PC-3 (cell line): ENCODE results near the gene GLB1L3. TPM values are rescaled to one million over a fixed set of nuclear protein-coding genes. Genes with fewer than 3 reads are reported as not detected.

ENCODE experiments used
- ATAC-seq: fragments of 200-7000 bp; cut with Tn5 transposase; 2 replicates; pipeline ENCODE4 v1.9.1; 2020; ENCODE audit warnings: mild to moderate bottlenecking, moderate library complexity
- BruUV-seq: library from RNA; stranded (reverse); fragments of 400-500 nt; replicated peaks from 2 replicates; lab custom pipeline; 2021; lab: Mats Ljungman, UMichigan
- CTCF ChIA-PET: fragments of 300-600 bp; sonication (Branson Sonifier 250); formaldehyde crosslinking; loops from one replicate; lab custom pipeline; 2022; ENCODE audit warnings: antibody characterized with exemption; lab: Charles Lee
- POLR2A ChIA-PET: fragments of 300-600 bp; sonication (Branson Sonifier 250); formaldehyde crosslinking; loops from one replicate; lab custom pipeline; 2022; ENCODE audit warnings: antibody characterized with exemption; ENCODE audit not compliant: unreplicated experiment; lab: Charles Lee
- DNase-seq: peaks from one replicate; pipeline ENCODE4 v3.0.0-alpha.2; 2015
- H2AFZ ChIP-seq: fragments of 300-600 bp; sonication (generic); 2 replicates; pipeline ENCODE4 v1.6.0; 2016; ENCODE audit warnings: antibody characterized with exemption, low read length
- H3F3A ChIP-seq: fragments of 300-600 bp; sonication (generic); one replicate; pipeline ENCODE4 v1.6.0; 2017; ENCODE audit warnings: antibody characterized with exemption, low read length, control low read depth, mild to moderate bottlenecking; ENCODE audit not compliant: unreplicated experiment
- H3K27ac ChIP-seq: fragments of 300-600 bp; sonication (generic); 2 replicates; pipeline ENCODE4 v1.5.1; 2016; ENCODE audit warnings: mild to moderate bottlenecking, low read length
- H3K27me3 ChIP-seq: fragments of 300-600 bp; sonication (generic); 2 replicates; pipeline ENCODE4 v1.6.1; 2016; ENCODE audit warnings: low read length, mixed read lengths
- H3K36me3 ChIP-seq: fragments of 300-600 bp; sonication (generic); 2 replicates; pipeline ENCODE4 v1.6.1; 2016; ENCODE audit warnings: low read depth, mixed run types, low read length, mixed read lengths
- H3K4me1 ChIP-seq: fragments of 300-600 bp; sonication (generic); 2 replicates; pipeline ENCODE4 v1.5.1; 2016; ENCODE audit warnings: low read length; ENCODE audit not compliant: insufficient read depth
- H3K4me2 ChIP-seq: fragments of 300-600 bp; sonication (generic); 2 replicates; pipeline ENCODE4 v1.6.0; 2016; ENCODE audit warnings: low read length
- H3K4me3 ChIP-seq: fragments of 300-600 bp; sonication (generic); 2 replicates; pipeline ENCODE4 v1.5.1; 2016; ENCODE audit warnings: mild to moderate bottlenecking, low read length, mixed read lengths
- H3K79me2 ChIP-seq: fragments of 300-600 bp; sonication (generic); 2 replicates; pipeline ENCODE4 v1.6.1; 2017; ENCODE audit warnings: low read length, mixed read lengths
- H3K9ac ChIP-seq: fragments of 300-600 bp; sonication (generic); 2 replicates; pipeline ENCODE4 v1.6.0; 2016; ENCODE audit warnings: mild to moderate bottlenecking, low read length
- H3K9me2 ChIP-seq: fragments of 300-600 bp; sonication (generic); replicated peaks from 2 replicates; pipeline ENCODE4 v1.6.1; 2016; ENCODE audit warnings: mixed run types, low read length, mixed read lengths
- H3K9me3 ChIP-seq: fragments of 300-600 bp; sonication (generic); 2 replicates; pipeline ENCODE4 v1.6.1; 2016; ENCODE audit warnings: low read length, mixed read lengths
- H4K20me1 ChIP-seq: fragments of 300-600 bp; sonication (generic); 2 replicates; pipeline ENCODE4 v1.6.1; 2016; ENCODE audit warnings: low read length, mixed read lengths
- EZH2 ChIP-seq: fragments of 300-600 bp; sonication (generic); IDR thresholded peaks from one replicate; pipeline ENCODE4 v1.6.1; 2017; ENCODE audit warnings: antibody characterized with exemption, mild to moderate bottlenecking, low read length; ENCODE audit not compliant: unreplicated experiment
- EZH2phosphoT487 ChIP-seq: fragments of 300-600 bp; sonication (generic); IDR thresholded peaks from 2 replicates; pipeline ENCODE4 v1.6.1; 2018; ENCODE audit warnings: mild to moderate bottlenecking, antibody characterized with exemption, low read length, borderline replicate concordance
- intact Hi-C: fragments of 100-400 bp; cut with micrococcal nuclease; formaldehyde crosslinking; loops from 2 replicates; pipeline ENCODE4 v1.9.0; 2023
- total RNA-seq: library from RNA; depleted of rRNA; stranded (reverse); fragments of >200 nt; gene quantifications from 2 replicates; pipeline ENCODE4 v1.2.3, GENCODE V29; 2014
- TF ChIP-seq, protein P1 (sequence below): fragments of 300-600 bp; sonication (generic); conservative IDR thresholded peaks from 2 replicates; pipeline ENCODE4 v1.5.1; 2017; ENCODE audit warnings: antibody characterized with exemption, low read depth, mild to moderate bottlenecking, low read length

GLB1L3 gene
- total RNA-seq, 1 experiment from 2014 or later, result not detected

DNA sequence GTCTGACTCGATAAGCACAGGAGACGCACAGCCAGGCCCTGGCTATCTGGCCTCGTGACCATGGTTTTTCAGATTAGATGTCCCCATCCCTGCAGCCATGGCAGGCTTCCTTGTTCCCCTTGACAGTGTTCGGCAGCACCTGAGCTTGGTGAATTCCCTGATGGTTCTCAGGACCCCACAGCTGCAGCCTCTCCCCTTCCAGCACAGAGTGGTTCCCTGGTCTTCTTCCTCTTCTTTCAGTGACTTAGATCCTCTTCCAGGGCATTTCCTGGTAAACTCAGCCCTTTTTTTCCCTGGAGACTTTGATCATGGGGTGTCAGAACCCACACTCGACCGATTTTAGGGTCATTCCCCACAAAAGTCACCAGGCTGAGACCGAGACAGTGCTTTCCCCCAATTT lies 14.5 kb downstream of the GLB1L3 start:
- Histone ChIP-seq H3K4me3 (no peak overlapping the region), H3F3A (no peaks in the 10 kb centered on the region), H3K79me2 (no peaks in the 10 kb centered on the region), H2AFZ (no peak overlapping the region), H3K27ac (no peak overlapping the region), H3K9me3 (no peaks in the 10 kb centered on the region), H3K9me2 (no peaks in the 10 kb centered on the region), H3K4me1 (no peaks in the 10 kb centered on the region), H3K27me3 (peaks cover 52% of the 10 kb centered on the region), H3K36me3 (no peaks in the 10 kb centered on the region), H4K20me1 (no peaks in the 10 kb centered on the region), H3K4me2 (no peak overlapping the region), H3K9ac (no peak overlapping the region)
- CTCF ChIA-PET, result no interaction called here
- ATAC-seq, result no peak
- BruUV-seq, result no TSS peak
- intact Hi-C loops, result no loop called here
- no peak for TF ChIP-seq EZH2
- TF ChIP-seq, protein P1, sequence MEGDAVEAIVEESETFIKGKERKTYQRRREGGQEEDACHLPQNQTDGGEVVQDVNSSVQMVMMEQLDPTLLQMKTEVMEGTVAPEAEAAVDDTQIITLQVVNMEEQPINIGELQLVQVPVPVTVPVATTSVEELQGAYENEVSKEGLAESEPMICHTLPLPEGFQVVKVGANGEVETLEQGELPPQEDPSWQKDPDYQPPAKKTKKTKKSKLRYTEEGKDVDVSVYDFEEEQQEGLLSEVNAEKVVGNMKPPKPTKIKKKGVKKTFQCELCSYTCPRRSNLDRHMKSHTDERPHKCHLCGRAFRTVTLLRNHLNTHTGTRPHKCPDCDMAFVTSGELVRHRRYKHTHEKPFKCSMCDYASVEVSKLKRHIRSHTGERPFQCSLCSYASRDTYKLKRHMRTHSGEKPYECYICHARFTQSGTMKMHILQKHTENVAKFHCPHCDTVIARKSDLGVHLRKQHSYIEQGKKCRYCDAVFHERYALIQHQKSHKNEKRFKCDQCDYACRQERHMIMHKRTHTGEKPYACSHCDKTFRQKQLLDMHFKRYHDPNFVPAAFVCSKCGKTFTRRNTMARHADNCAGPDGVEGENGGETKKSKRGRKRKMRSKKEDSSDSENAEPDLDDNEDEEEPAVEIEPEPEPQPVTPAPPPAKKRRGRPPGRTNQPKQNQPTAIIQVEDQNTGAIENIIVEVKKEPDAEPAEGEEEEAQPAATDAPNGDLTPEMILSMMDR, result no peak
- DNase-seq, result no peak
- POLR2A ChIA-PET, result no interaction called here

DNA sequence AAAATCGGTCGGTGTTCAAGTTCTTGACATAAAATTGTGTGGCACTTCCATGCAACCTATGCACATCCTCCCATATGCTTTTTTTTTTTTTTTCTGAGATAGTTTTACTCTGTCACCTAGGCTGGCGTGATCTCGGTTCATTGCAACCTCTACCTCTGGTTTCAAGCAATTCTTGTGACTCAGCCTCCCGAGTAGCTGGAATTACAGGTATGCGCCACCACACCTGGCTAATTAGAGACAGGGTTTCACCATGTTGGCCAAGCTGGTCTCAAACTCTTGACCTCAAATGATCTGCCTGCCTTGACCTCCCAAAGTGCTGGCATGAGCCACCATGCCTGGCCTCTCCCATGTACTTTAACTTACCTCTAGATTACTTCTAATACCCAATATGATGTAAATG lies 15.0 kb downstream of the GLB1L3 start:
- H4K20me1 ChIP-seq, result no peaks in the 10 kb centered on the region
- intact Hi-C loops, result no loop called here
- no peak overlapping the region for H3K4me3 ChIP-seq
- H3F3A ChIP-seq, result no peaks in the 10 kb centered on the region
- no peaks in the 10 kb centered on the region for H3K9me3 ChIP-seq
- no peak overlapping the region for H2AFZ ChIP-seq
- no peaks in the 10 kb centered on the region for H3K79me2 ChIP-seq
- no peaks in the 10 kb centered on the region for H3K4me1 ChIP-seq
- POLR2A ChIA-PET, result no interaction called here
- H3K27ac ChIP-seq, result no peak overlapping the region
- H3K27me3 ChIP-seq, result peaks cover 52% of the 10 kb centered on the region
- H3K9ac ChIP-seq, result no peak overlapping the region
- DNase-seq (no peak), ATAC-seq (no peak)
- no TSS peak for BruUV-seq
- no peak overlapping the region for H3K4me2 ChIP-seq
- CTCF ChIA-PET, result no interaction called here
- TF ChIP-seq EZH2 (no peak), EZH2phosphoT487 (no peak)
- TF ChIP-seq, protein P1, result no peak
- no peaks in the 10 kb centered on the region for H3K9me2 ChIP-seq
- no peaks in the 10 kb centered on the region for H3K36me3 ChIP-seq

DNA sequence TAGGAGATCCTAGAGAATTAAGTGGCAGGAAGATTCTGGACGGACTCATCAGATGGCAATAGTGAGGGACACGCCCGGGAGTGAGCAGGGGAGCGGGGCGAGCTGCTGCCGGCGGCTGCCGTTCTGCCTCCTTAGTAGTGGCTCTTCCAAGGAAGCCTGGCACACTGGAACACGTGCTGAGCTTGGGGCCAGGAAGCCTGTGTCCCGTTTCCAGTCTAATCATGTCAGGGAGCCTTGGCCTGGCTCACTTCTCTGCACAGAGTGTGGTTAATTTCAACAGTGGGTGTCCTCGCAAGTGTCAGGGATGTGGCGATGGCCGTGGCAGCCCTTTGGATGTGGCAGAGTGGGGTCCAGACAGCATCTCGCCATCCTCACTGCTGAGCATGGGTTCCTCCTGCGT lies 16.5 kb downstream of the GLB1L3 start:
- DNase-seq (no peak), ATAC-seq (no peak)
- H3K4me1 ChIP-seq, result no peaks in the 10 kb centered on the region
- TF ChIP-seq, protein P1, result no peak
- TF ChIP-seq EZH2, result no peak
- TF ChIP-seq EZH2phosphoT487, result no peak
- peaks cover 49% of the 10 kb centered on the region for H3K27me3 ChIP-seq
- no peaks in the 10 kb centered on the region for H4K20me1 ChIP-seq
- no peak overlapping the region for H3K9ac ChIP-seq
- no peaks in the 10 kb centered on the region for H3F3A ChIP-seq
- H3K79me2 ChIP-seq, result no peaks in the 10 kb centered on the region
- CTCF ChIA-PET, result no interaction called here
- intact Hi-C loops, result no loop called here
- no peaks in the 10 kb centered on the region for H3K9me3 ChIP-seq
- no peak overlapping the region for H3K4me3 ChIP-seq
- no peaks in the 10 kb centered on the region for H3K9me2 ChIP-seq
- BruUV-seq, result no TSS peak
- H2AFZ ChIP-seq, result no peak overlapping the region
- no peak overlapping the region for H3K27ac ChIP-seq
- H3K36me3 ChIP-seq, result no peaks in the 10 kb centered on the region
- no peak overlapping the region for H3K4me2 ChIP-seq
- POLR2A ChIA-PET, result no interaction called here
